Bronchial epithelial cell (primary cell): ENCODE measurements around the gene GMCL1. TPM values are rescaled to one million over a fixed set of nuclear protein-coding genes. Genes with fewer than 3 reads are reported as not detected.

Experiments
- DNase-seq: peaks from one replicate; pipeline ENCODE4 v3.0.0-alpha.2; 2010; ENCODE audit warnings: low read depth
- FAIRE-seq: peaks from 2 replicates; lab custom pipeline; 2011; peaks lifted over from hg19 to GRCh38; lab: Jason Lieb, UNC
- H3K27me3 ChIP-seq: 2 replicates; pipeline ENCODE4 v1.5.1; 2011; ENCODE audit warnings: low read length; ENCODE audit not compliant: control insufficient read depth, insufficient read depth
- H3K36me3 ChIP-seq: 2 replicates; pipeline ENCODE4 v1.5.1; 2011; ENCODE audit warnings: low read length; ENCODE audit not compliant: control insufficient read depth, insufficient read depth
- H3K4me3 ChIP-seq: 2 replicates; pipeline ENCODE4 v1.5.1; 2011; ENCODE audit warnings: mild to moderate bottlenecking, low read depth, low read length, control low read depth
- CTCF ChIP-seq: IDR thresholded peaks from 2 replicates; pipeline ENCODE4 v1.5.1; 2011; ENCODE audit warnings: mild to moderate bottlenecking, moderate library complexity, low read length, control low read depth, inconsistent platforms; ENCODE audit not compliant: insufficient read depth, severe bottlenecking
- total RNA-seq: library from RNA; depleted of rRNA; stranded (reverse); fragments of >200 nt; gene quantifications from 2 replicates; pipeline ENCODE4 v1.2.1, GENCODE V29; 2014

GMCL1 gene
- total RNA-seq, 1 donor from 2014 or later = 9.5 TPM

- DNase-seq (no peak), FAIRE-seq (no peak)
- Histone ChIP-seq H3K36me3 (peaks cover 6% of the 10 kb centered on the region), H3K4me3 (no peak overlapping the region), H3K27me3 (no peaks in the 10 kb centered on the region)
- TF ChIP-seq CTCF = no peak
Measured at GRCh38 chr2:69796174-69796573, 33.3 kb upstream of the GMCL1 start.

DNA sequence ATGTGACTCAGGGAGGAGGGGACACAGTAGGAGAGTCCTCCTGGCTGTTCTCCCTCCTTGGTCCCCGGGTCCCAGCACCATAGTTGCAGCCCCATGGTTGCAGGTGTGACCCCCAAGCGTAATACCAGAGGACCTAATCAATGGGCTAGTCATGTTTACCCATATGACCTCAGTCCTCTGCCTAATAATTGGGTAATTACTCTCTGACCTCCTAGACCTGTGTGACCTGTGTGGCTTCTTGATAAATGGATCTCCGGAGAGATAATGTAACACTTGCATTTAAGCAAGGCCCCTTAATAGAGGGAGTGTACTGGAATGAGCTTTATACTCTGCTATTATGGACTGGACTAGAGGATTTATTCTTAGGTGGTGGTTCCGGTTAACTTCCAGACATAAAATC lies 32.2 kb upstream of the GMCL1 start:
- H3K36me3 ChIP-seq = peaks cover 6% of the 10 kb centered on the region
- no peak for FAIRE-seq
- no peak for DNase-seq
- H3K27me3 ChIP-seq = no peaks in the 10 kb centered on the region
- TF ChIP-seq CTCF = no peak
- no peak overlapping the region for H3K4me3 ChIP-seq

DNA sequence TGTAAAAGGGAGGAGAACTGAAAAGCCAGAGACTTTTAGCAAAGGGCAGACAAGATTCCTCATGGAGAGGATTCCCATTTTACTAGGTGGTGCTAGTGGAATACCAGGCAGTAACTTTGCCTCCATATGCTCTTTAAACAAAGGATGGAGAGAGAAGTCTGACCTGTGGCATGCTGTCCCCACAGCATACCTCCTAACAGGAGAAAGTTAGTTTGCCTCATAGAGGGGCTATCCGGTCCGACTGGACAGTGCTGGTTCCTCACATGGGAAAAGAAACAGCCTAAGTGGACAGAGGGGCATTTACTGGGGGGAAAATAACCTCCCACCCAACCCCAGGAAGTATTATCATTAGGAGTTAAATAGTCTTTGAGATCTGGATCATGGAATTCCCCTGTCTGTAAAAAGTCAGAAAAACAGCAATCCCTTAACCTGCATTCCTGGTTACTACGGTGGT lies 31.6 kb upstream of the GMCL1 start:
- FAIRE-seq (no peak), DNase-seq (no peak)
- Histone ChIP-seq H3K36me3 (peaks cover 6% of the 10 kb centered on the region), H3K4me3 (no peak overlapping the region), H3K27me3 (no peaks in the 10 kb centered on the region)
- no peak for TF ChIP-seq CTCF

DNA sequence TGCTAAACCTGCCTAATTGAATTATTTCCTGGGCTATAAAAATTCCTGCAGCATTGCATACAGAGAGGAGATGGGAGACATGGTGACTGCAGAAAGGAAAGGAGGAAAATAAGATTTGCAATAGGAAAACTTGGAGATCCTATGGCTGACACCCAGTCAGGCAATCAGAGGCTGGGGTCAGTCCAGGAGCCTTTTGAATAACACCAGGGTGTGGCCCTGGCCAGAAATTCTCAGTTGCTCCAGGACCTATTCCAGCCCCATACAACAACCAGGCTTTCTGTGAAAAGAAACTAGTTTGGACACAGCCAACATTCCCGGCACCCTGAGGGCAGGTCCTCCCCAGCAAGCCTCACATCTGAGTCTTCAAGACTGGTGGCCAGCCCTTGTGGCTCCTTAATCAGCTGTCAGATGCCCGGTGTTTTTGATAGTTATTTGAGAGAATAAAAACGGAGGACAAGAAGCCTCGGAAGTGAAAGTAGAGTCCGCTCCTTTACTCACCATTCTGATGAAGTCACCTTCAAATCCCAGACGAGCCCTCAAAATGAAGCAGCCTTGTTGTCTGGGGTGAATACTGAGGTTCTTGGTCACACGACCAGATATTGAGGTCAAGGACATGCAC lies 31.1 kb upstream of the GMCL1 start:
- DNase-seq (peak; percentile 63), FAIRE-seq (no peak)
- no peaks in the 10 kb centered on the region for H3K27me3 ChIP-seq
- no peak for TF ChIP-seq CTCF
- no peak overlapping the region for H3K4me3 ChIP-seq
- peaks cover 6% of the 10 kb centered on the region for H3K36me3 ChIP-seq

- FAIRE-seq (no peak), DNase-seq (peak; percentile 73)
- no peak overlapping the region for H3K4me3 ChIP-seq
- peaks cover 6% of the 10 kb centered on the region for H3K36me3 ChIP-seq
- TF ChIP-seq CTCF = no peak
- no peaks in the 10 kb centered on the region for H3K27me3 ChIP-seq
Measured at GRCh38 chr2:69798909-69799526, 30.4 kb upstream of the GMCL1 start.
